ENCODE results near the gene SEMA3B. TPM values are rescaled to one million over a fixed set of nuclear protein-coding genes. Genes with fewer than 3 reads are reported as not detected.
"Not testable (repeated sequence)": the region's sequence is repeated elsewhere in the genome, so short reads cannot be mapped to it uniquely, and the experiment has no call there.

SEMA3B gene
- total and polyA plus RNA-seq, 4 donors, result 19.1 to 139 (median 64.3) TPM

- Histone ChIP-seq H3K9me3 (ENCODE audit: control insufficient read depth, insufficient read depth, low read length) (no peaks in the 10 kb centered on the region), H3K27ac (ENCODE audit: low read depth, low read length) (peak overlapping the region; percentile 70), H3K4me1 (ENCODE audit: control insufficient read depth, insufficient read depth, low read length) (peaks cover 33% of the 10 kb centered on the region), H3K4me3 (ENCODE audit: low read depth, low read length) (peak overlapping the region; percentile 86), H3K27me3 (ENCODE audit: control insufficient read depth, insufficient read depth, low read length) (no peaks in the 10 kb centered on the region), H3K36me3 (ENCODE audit: control insufficient read depth, insufficient read depth, low read length) (peaks cover 12% of the 10 kb centered on the region)
- DNase-seq (ENCODE audit: low read depth in 4 of 6, low spot score in 6 of 6), result peak in 4 of 6 donors; percentile 83 to 97 (median 92)
- under 1% methylated on average over 51 of the region's 51 CpGs for WGBS (ENCODE audit: insufficient coverage)
These were observed 41.4 kb upstream of the SEMA3B start for GRCh38 chr3:50227390-50228183.

DNA sequence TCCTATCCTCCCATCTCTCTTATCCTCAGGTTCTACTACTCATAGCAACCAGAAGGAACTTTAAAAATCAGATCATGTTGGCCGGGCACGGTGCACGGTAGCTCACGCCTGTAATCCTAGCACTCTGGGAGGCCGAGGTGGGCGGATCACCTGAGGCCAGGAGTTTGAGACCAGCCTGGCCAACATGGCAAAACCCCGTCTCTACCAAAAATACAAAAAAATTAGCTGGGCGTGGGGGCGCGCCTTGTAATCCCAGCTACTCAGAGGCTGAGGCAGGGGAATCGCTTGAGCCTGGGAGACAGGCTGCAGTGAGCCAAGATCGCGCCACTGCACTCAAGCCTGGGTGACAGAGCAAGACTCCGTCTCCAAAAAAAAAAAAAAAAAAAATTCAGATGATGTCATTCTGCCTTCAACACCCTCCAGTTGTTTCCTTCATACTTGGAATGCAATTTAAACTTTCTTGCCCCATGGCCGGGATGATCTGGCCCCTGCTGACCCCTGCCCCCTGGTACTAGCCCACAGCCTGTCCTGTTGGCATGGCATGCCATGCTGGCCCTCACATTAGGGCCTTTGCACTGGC is 40.7 kb upstream of the SEMA3B start:
- Histone ChIP-seq H3K4me3 (ENCODE audit: low read depth, low read length) (peak overlapping the region; percentile 86), H3K4me1 (ENCODE audit: control insufficient read depth, insufficient read depth, low read length) (peaks cover 40% of the 10 kb centered on the region), H3K27ac (ENCODE audit: low read depth, low read length) (peak overlapping the region; percentile 70), H3K36me3 (ENCODE audit: control insufficient read depth, insufficient read depth, low read length) (peaks cover 12% of the 10 kb centered on the region)
- not testable (repeated sequence) for DNase-seq (ENCODE audit: low read depth in 4 of 6, low spot score in 6 of 6); H3K9me3 ChIP-seq (ENCODE audit: control insufficient read depth, insufficient read depth, low read length); H3K27me3 ChIP-seq (ENCODE audit: control insufficient read depth, insufficient read depth, low read length)
- WGBS (ENCODE audit: insufficient coverage), result 35% methylated on average over 15 of the region's 15 CpGs

GRCh38 chr3:50229490-50229889 is 39.5 kb upstream of the SEMA3B start:
- 89% methylated on average over 3 of the region's 3 CpGs for WGBS (ENCODE audit: insufficient coverage)
- Histone ChIP-seq H3K27me3 (ENCODE audit: control insufficient read depth, insufficient read depth, low read length) (no peaks in the 10 kb centered on the region), H3K4me1 (ENCODE audit: control insufficient read depth, insufficient read depth, low read length) (peaks cover 45% of the 10 kb centered on the region), H3K4me3 (ENCODE audit: low read depth, low read length) (no peak overlapping the region), H3K36me3 (ENCODE audit: control insufficient read depth, insufficient read depth, low read length) (peaks cover 12% of the 10 kb centered on the region), H3K27ac (ENCODE audit: low read depth, low read length) (no peak overlapping the region), H3K9me3 (ENCODE audit: control insufficient read depth, insufficient read depth, low read length) (no peaks in the 10 kb centered on the region)
- no peak for DNase-seq (ENCODE audit: low read depth in 4 of 6, low spot score in 6 of 6)

DNA sequence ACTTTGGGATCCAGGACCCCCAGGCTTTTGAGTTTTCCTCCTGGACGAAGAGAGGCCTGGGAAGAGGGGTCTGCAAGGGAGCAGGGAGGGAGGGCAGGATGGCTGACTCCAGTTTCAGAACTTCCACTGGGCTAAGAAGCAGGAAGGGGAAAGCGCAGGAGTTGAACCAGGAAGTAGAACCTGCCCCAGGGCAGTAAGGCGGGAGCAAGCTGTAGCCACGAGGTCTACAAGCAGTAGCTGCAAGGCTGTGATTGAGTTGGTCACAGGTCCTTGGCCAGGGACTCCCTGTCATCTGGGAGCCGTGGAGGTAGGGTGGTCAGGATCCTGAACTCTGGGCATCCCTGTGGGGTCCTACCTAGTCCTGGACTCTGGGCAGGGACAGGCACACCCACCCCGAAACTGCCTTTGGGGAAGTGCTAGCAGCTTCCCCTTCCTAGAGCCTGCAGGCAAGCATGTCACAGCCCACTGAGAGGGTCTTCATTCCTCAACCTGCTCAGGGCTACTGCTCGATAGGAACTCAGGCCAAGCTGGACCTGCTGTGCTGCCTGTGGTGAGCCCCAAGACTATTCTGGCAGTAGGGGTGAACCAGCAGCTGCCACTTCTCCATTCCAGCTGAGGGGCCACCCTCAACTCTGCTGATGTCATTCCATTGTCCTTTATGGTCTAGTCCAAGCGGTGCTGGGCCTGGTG is 38.7 kb upstream of the SEMA3B start:
- DNase-seq (ENCODE audit: low read depth in 4 of 6, low spot score in 6 of 6), result no peak
- no peak overlapping the region for H3K4me3 ChIP-seq (ENCODE audit: low read depth, low read length)
- H3K9me3 ChIP-seq (ENCODE audit: control insufficient read depth, insufficient read depth, low read length), result no peaks in the 10 kb centered on the region
- peaks cover 12% of the 10 kb centered on the region for H3K36me3 ChIP-seq (ENCODE audit: control insufficient read depth, insufficient read depth, low read length)
- 82% methylated on average over 8 of the region's 8 CpGs for WGBS (ENCODE audit: insufficient coverage)
- no peaks in the 10 kb centered on the region for H3K27me3 ChIP-seq (ENCODE audit: control insufficient read depth, insufficient read depth, low read length)
- no peak overlapping the region for H3K27ac ChIP-seq (ENCODE audit: low read depth, low read length)
- peaks cover 52% of the 10 kb centered on the region for H3K4me1 ChIP-seq (ENCODE audit: control insufficient read depth, insufficient read depth, low read length)

DNA sequence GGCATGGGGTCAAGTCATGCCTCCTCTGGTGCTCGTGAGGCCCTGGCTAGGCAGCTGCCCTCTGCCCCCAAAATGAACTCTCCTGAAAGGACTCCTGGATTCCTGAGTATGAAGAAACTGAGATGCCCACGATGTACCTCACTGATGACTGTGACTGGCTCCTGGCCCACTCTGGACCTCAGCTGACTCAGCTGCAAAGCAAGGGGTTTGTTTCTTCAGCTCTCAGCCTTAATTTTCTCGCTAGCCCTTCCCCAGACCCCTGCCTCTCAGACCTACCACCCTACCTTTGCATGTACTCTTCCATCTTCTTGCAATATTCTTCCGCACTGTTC is 38.2 kb upstream of the SEMA3B start:
- peaks cover 52% of the 10 kb centered on the region for H3K4me1 ChIP-seq (ENCODE audit: control insufficient read depth, insufficient read depth, low read length)
- 85% methylated on average over 4 of the region's 4 CpGs for WGBS (ENCODE audit: insufficient coverage)
- H3K4me3 ChIP-seq (ENCODE audit: low read depth, low read length), result no peak overlapping the region
- no peaks in the 10 kb centered on the region for H3K27me3 ChIP-seq (ENCODE audit: control insufficient read depth, insufficient read depth, low read length)
- no peak for DNase-seq (ENCODE audit: low read depth in 4 of 6, low spot score in 6 of 6)
- no peaks in the 10 kb centered on the region for H3K9me3 ChIP-seq (ENCODE audit: control insufficient read depth, insufficient read depth, low read length)
- peaks cover 12% of the 10 kb centered on the region for H3K36me3 ChIP-seq (ENCODE audit: control insufficient read depth, insufficient read depth, low read length)
- H3K27ac ChIP-seq (ENCODE audit: low read depth, low read length), result no peak overlapping the region

- no peak overlapping the region for H3K27ac ChIP-seq (ENCODE audit: low read depth, low read length)
- WGBS (ENCODE audit: insufficient coverage), result 38% methylated on average over 5 of the region's 5 CpGs
These were observed 37.4 kb upstream of the SEMA3B start for GRCh38 chr3:50231581-50231980.

DNA sequence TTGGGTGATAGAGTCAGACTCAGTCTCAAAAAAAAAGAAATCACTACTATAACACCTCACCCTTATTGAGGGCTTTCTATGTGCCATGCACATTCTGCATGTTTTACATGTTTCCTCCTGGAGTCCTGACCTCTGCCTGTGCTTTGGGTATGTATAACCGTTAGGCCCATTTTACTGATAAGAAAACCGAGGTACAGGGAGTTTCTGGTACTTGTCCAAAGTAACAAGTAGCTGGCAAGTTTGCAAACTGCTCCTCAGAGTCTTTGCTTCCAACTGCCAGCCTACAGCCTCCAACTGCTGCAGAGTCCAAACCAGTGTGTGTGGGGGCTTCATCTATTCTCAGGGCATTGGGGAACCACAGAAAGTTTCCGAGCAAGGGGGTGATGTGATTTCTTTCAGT is 36.6 kb upstream of the SEMA3B start:
- Histone ChIP-seq H3K9me3 (ENCODE audit: control insufficient read depth, insufficient read depth, low read length) (no peaks in the 10 kb centered on the region), H3K4me3 (ENCODE audit: low read depth, low read length) (no peak overlapping the region), H3K36me3 (ENCODE audit: control insufficient read depth, insufficient read depth, low read length) (peaks cover 12% of the 10 kb centered on the region), H3K27ac (ENCODE audit: low read depth, low read length) (no peak overlapping the region), H3K4me1 (ENCODE audit: control insufficient read depth, insufficient read depth, low read length) (peaks cover 48% of the 10 kb centered on the region), H3K27me3 (ENCODE audit: control insufficient read depth, insufficient read depth, low read length) (no peaks in the 10 kb centered on the region)
- DNase-seq (ENCODE audit: low read depth in 4 of 6, low spot score in 6 of 6), result no peak
- WGBS (ENCODE audit: insufficient coverage), result 90% methylated on average over 3 of the region's 3 CpGs

More at GRCh38 chr3:50231581-50231980, 37.4 kb upstream of the SEMA3B start:
- Histone ChIP-seq H3K27me3 (ENCODE audit: control insufficient read depth, insufficient read depth, low read length) (no peaks in the 10 kb centered on the region), H3K36me3 (ENCODE audit: control insufficient read depth, insufficient read depth, low read length) (peaks cover 12% of the 10 kb centered on the region), H3K9me3 (ENCODE audit: control insufficient read depth, insufficient read depth, low read length) (no peaks in the 10 kb centered on the region), H3K4me3 (ENCODE audit: low read depth, low read length) (no peak overlapping the region), H3K4me1 (ENCODE audit: control insufficient read depth, insufficient read depth, low read length) (peaks cover 47% of the 10 kb centered on the region)
- DNase-seq (ENCODE audit: low read depth in 4 of 6, low spot score in 6 of 6), result no peak

- WGBS (ENCODE audit: insufficient coverage), result 45% methylated on average over 4 of the region's 4 CpGs
- H3K4me1 ChIP-seq (ENCODE audit: control insufficient read depth, insufficient read depth, low read length), result peaks cover 50% of the 10 kb centered on the region
- peak in 1 of 6 donors; percentile 45 for DNase-seq (ENCODE audit: low read depth in 4 of 6, low spot score in 6 of 6)
- H3K9me3 ChIP-seq (ENCODE audit: control insufficient read depth, insufficient read depth, low read length), result no peaks in the 10 kb centered on the region
- H3K4me3 ChIP-seq (ENCODE audit: low read depth, low read length), result no peak overlapping the region
- H3K36me3 ChIP-seq (ENCODE audit: control insufficient read depth, insufficient read depth, low read length), result peaks cover 16% of the 10 kb centered on the region
- H3K27me3 ChIP-seq (ENCODE audit: control insufficient read depth, insufficient read depth, low read length), result no peaks in the 10 kb centered on the region
- no peak overlapping the region for H3K27ac ChIP-seq (ENCODE audit: low read depth, low read length)
These were observed 35.8 kb upstream of the SEMA3B start for GRCh38 chr3:50233176-50233575.

GRCh38 chr3:50235716-50236483 is 33.0 kb upstream of the SEMA3B start, which contains the start of gene GNAI2:
TSS of gene GNAI2 (plus strand) at chr3:50236204. CDS start at chr3:50236336, 132 bp downstream.
- Histone ChIP-seq H3K36me3 (ENCODE audit: control insufficient read depth, insufficient read depth, low read length) (peaks cover 28% of the 10 kb centered on the region), H3K4me1 (ENCODE audit: control insufficient read depth, insufficient read depth, low read length) (peaks cover 70% of the 10 kb centered on the region), H3K9me3 (ENCODE audit: control insufficient read depth, insufficient read depth, low read length) (no peaks in the 10 kb centered on the region), H3K27ac (ENCODE audit: low read depth, low read length) (peak within 1 kb of the TSS; percentile 90), H3K27me3 (ENCODE audit: control insufficient read depth, insufficient read depth, low read length) (no peaks in the 10 kb centered on the region), H3K4me3 (ENCODE audit: low read depth, low read length) (peak within 1 kb of the TSS; percentile 77)
- peak; percentile 76 to 99 (median 96) for DNase-seq (ENCODE audit: low read depth in 4 of 6, low spot score in 6 of 6)
- WGBS (ENCODE audit: insufficient coverage), result under 1% methylated on average over 72 of the region's 75 CpGs
